ENCODE results near the gene DIPK2B.

The DIPK2B gene, protein sequence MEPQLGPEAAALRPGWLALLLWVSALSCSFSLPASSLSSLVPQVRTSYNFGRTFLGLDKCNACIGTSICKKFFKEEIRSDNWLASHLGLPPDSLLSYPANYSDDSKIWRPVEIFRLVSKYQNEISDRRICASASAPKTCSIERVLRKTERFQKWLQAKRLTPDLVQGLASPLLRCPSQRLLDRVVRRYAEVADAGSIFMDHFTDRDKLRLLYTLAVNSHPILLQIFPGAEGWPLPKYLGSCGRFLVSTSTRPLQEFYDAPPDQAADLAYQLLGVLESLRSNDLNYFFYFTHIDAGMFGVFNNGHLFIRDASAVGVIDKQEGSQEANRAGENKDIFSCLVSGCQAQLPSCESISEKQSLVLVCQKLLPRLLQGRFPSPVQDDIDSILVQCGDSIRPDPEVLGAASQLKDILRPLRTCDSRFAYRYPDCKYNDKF

DNA sequence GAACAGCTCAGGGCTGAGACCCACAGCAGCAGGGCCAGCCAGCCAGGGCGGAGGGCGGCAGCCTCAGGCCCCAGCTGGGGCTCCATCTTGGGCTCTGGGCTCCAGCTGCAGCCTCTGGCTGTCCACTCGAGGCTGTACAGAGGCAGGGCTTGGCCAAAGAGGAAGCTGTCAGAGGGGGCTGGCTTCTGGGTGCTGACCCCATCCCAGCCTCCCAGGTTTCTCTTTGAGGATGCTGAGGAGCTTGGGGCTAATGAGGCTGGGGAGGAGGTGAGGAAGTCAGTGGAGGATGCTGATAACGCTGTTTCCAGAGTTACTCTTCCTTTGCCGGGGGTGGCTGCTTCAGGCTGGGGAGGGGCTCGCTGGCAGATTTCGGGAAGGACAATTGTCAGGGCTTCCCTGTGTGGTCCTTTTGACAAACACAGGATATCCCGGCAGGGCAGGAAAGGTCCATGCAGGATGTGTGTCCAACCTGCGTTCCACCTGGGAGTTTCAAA, at the start of gene DIPK2B:
Gene DIPK2B, minus strand, starts transcription at position 136 of the 494 bp plus-strand sequence. Its CDS starts 50 bp downstream, at position 86.
- DNase-seq, result no peak

DNA sequence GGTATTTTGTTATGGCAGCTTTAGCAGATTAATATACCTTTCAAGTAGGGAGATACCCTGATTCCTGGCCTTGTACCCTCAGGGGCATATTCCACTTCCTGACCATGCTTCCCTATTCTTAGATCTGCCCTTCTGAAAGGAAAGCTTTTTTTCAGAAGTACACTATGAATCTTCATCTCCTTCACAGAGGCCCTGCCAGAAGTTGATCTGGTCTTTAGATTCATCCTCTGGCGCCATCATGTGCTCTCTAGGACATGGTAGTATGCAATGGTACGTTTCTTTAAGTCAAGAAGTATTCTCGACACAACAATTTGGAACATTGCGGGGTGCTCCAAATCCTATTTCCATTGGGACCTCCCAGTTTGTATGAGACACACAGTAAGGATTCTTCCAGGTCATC, 39.6 kb upstream of the DIPK2B start:
- DNase-seq, result no peak

DNA sequence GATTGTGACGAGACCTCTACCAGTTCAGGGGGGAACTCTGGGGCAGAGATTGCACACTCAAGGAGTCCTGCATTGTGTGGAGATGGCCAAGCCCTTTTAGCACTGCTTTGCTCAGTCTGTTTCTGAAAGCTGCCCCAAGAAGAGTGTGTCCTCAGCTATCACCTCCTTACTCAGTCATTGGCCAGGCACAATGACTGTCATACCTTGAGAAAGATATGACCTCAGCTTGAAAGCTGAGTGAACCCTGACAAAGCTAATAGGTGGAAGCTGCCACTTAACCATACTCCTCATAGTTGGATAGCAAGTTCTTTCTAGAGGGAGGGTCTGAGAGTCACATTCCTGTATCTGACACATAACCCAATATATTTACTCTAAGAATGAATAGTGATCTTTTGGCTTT, 37.8 kb upstream of the DIPK2B start:
- no peak for DNase-seq

DNA sequence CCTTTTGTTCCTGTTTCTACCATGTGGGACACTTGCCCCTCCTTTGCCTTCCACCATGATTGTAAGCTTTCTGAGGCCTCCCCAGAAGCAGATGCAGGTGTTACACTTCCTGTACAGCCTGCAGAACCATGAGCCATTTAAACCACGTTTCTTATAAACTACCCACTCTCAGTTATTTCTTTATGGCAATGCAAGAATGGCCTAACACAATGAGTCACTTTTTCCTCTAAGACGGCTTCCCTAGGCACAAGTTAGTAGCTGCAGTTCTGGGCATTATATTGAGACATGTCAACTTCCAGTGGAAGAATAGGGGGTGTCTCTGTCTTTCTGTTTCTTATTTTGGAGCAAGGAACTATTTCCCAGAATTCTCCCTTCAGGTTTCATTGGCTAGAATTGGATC, 32.9 kb upstream of the DIPK2B start:
- no peak for DNase-seq

DNA sequence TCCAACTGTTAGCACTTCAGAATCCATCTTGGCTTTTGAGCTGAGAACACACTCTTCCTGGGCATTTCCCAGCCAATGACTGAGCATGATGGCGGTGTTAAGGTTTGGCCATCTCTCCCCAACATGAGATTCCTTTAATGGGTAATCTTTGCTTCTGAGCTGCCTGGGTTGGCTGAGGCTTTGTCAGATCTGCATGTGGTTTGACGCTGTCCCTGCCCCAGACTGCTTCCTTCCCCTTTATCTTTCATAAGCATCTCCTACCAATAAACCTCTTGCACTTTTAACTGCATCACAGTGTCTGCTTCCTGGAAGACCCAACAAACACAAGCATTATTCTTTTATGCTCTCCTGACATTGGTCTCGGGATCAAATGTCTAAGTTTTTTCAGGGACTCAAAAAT, 31.5 kb upstream of the DIPK2B start:
- DNase-seq, result no peak

DNA sequence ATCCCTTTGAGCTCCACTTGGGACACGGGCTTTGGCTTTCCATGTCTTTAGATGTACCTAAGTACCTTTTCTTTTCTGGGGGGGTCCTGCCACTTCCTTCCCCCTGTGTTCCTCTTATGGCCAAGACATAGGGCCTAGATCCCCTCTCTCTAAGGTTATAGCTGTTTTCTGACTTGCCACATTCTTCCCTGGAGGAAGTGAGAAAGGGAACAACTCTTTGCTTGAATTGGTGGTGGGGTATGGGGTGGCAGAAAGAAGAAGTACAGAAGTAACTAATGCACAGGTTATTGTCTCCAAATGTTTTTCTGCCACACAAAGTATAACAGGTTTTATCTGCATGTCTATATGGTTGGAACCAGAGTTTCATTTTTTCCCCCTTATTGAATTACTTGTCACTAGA, 29.7 kb upstream of the DIPK2B start:
- DNase-seq, result no peak

DNA sequence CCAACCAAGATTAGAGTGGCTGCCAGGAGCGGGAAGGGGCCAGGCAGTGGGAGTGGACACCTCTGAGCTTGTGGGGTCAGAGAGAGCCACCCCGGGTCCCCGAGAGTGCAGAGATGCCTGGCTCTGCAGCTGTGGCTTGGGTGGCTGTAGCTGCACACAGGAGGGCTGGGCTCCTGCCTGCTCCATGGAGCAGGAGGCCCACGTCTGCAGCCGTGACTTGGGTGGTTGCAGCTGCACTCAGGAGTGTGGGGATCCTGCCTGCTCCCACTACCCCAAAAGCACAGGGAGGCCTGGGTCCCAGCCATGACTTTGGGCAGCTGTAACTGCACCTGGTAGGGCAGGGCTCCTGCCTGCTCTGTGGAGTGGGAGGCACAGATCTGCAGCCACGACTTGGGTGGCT, 28.7 kb upstream of the DIPK2B start:
- DNase-seq, result no peak

DNA sequence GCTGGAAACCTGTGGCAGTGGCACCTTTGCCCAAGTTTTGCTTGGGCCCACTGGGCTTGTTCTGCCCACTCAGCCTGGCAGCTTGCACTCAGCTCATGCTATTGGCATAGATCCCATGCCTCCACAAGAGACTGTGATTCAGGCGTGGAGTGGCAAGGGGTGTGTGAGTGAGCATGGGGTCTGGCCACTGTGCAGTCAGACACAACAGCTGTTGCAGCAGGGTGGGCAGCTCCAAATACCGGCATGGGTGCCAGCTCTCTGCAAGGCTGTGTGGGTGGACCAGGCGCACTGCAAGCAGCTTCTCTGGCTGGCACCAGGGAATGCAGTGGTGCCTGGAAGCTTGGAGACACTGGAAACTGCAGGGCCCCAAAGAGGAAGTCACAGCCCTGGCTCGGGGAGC, 27.4 kb upstream of the DIPK2B start:
- no peak for DNase-seq

DNA sequence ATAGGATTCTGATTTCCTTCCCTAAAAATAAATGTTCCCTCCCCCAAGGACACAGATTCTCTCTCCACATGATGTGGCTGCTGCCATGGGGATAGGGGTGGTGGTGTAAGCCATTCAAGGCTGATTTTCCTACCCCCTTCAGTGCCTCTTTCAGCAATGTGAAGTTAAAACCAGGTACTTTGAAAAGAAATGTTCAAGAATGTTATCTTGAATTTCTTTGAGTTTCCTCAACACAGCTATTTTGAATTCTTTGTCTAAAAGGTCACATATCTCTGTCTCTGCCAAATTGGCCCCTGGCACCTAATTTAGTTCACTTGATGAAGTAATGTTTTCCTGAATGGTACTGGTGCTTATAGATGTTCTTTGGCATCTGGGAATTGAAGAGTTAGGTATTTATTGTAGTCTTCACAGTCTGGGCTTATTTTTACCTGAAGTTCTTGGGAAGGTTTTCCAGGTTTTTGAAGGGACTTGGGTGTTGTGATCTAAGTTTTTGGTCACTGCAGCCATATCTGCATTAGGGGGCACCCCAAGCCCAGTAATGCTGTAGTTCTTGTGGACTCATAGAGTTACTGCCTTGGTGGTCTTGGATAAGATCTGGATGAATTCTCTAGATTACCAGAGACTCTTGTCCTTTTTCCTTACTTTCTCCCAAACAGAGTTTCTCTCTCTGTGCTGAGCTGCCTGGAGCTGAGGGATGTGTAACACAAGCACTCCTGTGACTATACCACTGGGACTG, 7.6 kb upstream of the DIPK2B start:
- DNase-seq, result no peak

DNA sequence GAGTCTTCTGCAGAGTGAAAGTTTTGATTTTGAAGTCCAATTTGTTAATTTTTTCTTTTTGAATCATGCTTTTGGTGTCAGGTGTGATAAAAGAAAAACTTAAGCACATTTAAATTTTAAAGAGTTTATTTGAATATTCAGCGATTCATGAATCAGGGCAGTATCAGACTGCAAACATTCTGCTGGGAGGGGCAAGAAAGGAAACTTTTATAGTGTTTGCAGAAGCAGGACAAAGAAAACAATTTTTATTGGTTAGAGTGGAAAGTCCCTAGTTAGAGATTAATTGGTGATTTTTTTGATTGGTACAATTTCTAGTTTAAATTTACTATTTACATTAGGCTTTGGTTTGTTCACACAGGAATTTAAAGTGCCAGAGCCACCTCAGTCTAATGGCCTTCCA, 1.5 kb upstream of the DIPK2B start:
- DNase-seq, result no peak

DNA sequence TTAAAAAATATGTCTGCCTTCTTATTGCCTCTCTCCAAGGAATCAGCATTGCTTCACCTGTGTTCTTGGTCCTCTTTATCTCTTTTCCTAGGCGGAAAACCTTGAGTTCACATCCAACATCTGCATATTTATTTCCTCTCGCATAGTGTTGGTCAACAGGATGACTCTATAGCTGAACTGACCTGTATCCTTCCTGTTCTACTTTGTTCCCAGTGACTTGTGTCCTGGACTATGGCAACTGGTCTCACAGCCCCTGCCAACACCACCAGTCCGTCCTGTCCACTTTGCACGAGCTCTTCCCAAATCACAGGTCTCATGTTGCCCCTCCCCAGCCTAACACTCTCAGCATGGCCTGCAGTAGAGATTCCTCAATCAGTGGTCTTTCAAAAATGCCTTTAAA, 2.0 kb downstream of the DIPK2B start:
- DNase-seq, result no peak

DNA sequence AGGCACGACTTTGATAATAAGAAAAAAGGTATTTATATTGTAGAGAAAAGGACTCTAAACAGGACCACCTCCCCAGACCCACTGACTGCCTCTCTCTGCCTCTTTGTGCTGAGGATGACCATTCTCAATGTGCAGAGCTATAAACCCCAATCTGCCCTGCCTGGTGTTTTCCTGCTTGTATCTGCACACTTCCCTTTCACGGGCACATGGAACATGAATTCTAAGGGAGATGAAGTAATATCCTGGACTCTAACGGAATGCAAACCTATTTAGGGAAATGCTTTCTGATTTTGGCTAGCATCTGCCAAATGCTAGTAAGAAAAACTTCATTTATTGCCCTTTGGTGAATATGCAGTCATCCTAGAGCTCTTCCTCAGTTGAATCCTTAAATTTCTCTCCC, 2.4 kb downstream of the DIPK2B start:
- DNase-seq, result no peak

DNA sequence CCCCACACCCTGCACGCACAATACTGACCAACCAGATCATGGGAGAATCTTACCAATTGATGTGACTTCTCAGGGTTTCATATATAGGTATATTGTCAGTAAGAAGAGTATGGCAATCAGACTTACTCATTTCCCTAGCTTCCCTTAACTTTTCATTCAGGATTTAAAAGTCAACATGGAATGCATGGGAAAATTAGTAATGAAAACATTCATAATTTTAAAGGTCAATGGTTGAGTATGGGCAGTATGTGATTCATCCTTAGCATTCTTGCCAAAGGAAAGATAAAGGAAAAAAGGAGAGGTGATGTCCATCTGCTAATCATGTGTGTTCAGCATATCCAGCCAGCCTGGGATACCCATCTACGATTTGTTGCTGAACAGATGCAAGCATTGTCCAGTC, 4.0 kb downstream of the DIPK2B start:
- no peak for DNase-seq

DNA sequence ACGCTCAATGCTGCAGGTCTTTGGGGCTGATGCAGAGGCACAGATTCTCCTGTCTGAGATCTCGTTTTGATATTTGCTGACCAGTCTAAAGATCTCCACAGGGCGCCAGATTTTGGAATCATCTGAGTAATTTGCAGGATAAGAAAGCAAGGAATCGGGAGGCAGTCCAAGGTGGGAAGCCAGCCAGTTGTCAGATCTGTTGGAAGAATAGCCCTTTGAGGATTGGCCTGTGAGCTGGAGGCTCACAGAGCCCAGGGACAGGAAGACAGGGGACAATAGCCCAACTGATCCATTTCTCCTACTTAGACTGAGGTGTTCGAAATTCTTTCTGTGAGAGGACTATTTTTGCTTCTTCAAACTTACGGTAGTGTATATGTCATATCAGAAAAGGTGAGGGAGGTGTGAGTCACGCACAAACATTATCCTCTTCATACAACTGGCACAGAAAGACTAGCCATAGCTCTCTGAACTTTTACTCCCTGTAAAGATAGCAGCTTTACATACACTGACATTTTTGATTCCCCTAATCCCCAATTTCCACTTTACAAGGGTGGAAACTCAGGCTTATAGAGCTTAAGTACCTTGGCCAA, 8.8 kb downstream of the DIPK2B start:
- no peak for DNase-seq

DNA sequence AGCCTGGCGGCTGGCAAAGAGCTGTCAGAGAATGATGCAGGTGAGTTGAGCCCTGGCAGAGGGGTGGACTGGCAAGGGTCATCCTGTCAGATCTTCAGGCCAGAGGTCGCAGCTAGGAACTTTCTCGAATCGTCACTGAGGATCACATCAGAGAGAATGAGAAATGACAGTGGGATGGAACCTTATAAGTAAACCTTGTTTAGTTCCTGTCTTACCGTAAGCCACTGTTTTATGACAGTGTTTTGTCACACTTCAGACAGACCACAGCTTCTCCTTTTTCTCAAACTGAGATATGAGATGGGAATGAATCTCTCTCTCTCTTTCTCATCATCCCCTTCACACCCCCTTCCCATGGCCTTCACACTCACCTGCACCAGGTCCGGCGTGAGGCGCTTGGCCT, 9.3 kb downstream of the DIPK2B start:
- DNase-seq, result no peak

DNA sequence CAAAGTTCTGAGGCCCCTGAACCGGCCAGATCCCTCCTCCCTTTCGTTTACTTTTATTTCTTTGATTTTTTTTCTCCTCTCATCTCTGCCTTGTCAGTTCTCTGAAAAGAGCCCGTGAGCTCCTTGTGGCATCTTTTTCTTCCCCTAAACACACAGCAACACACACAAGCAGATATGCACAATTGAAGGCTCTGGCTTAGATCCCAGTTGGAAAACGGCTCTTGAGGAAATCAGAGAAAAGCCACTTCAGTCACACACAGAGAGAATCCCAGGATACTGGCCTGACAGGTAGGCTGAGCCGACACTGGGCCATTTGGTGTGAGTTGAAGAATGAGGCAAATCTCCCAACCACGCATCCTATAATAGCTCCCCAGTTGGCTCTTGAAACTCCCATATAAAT, 12.9 kb downstream of the DIPK2B start:
- DNase-seq, result peak; percentile 2

DNA sequence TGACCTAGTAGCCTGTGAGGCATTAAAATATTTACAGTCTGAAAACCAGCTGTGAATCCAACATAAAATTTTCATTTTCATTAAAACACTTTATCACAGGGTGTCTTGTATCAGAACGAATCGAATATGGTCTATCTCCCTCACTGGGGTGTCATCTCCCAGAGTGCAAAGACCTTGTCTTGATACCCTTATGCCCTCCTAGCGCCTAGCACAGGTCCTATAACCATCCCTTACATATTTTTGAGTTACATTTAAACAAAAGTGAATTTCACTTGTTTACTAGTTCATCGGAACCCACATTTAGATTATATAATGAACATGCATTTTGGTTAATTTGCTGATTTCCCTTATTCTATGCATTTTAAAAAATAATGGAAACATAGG, 14.0 kb downstream of the DIPK2B start:
- no peak for DNase-seq

DNA sequence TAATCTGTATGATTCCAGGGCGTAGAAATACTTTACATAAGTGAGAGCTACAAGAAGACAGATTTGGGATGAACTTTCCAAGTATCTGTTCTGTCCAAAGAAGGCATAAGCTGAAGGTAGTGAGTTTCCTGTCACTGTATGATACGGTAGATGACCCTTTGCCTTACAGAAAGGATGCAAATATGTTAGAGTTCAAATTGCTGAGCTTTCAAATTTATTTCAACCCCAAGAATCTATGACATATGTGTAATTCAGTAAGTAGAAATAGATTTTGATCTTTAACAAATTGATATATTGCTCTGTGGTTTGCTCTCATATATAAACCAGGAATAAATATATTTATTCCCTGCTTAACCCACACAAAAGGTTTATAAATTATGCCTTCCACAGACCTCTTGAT, 16.5 kb downstream of the DIPK2B start:
- DNase-seq, result no peak

DNA sequence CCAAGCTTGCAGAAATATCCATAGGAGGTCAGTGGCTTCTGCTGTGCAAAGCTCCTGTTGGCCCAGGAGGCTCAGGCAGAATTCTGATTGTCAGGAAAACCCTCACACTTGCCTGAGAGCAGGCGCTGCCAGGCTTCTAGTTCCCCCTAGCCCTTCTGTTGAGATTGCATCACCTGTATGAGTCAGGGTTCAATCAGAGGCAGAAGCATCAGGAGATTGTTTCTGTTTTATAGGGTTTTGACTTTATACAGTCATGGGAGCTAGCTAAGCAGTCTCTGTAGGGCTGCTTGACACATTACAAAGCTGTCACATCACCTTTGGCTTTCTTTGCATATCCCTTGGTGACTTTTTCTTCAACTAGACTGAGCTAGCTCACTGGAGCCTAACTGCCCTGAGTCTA, 27.8 kb downstream of the DIPK2B start:
- DNase-seq, result peak; percentile 18

DNA sequence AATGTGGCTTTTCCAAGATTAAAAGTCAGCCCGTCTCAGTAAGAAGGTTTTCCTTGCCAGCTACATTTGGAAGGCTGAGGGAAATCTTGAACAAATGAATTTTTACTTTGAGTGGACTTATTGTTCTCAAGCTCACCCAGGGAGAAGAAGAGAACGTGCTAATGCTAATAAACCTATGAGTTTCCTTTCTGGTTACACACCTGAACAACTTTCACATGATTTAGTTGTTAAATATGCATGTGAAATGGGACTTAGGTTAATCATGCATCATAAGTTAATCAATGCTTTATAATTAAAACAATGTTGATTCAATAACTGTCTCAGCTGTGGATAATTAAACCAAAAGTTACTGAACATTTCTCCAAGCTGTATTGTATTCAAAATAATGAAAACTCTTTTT, 33.9 kb downstream of the DIPK2B start:
- DNase-seq, result no peak

DNA sequence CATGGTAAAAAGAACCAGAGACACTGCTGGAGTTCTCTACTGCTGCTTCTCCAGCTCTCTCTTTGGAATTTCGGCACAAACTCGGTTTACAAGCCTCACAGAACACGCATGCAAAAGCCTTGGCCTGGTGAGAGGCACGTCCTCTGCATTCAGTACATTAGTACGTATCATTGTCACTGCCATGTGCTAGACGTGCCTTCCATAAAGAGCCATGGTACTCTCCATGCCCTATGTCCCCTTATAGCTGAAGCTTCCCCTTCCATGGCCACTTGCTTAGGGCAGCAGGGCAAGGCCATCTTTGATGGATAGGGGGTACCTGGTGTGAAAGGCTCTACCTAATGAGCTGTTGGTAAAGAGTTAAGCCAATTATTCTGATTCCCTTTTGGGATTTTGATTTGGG, 35.0 kb downstream of the DIPK2B start:
- DNase-seq, result no peak

DNA sequence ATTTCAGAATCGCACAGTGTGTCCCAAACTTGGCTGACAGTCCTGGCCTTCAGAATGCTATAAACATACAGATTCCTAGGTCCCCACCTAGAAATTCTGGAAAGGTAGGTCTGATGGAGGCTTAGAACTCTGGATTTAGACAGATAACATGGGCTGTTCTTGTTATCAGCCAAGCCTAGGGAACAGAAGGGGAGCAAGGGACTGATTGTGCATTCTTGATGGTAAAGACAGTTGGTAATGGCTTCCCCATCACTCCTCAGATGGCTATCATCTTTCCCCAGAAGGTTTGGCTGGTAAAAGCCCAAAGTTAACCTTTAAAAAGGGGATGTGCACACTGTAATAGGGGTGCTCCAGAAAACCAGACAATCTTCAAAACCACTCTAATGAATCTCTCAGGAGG, 35.7 kb downstream of the DIPK2B start:
- no peak for DNase-seq

DNA sequence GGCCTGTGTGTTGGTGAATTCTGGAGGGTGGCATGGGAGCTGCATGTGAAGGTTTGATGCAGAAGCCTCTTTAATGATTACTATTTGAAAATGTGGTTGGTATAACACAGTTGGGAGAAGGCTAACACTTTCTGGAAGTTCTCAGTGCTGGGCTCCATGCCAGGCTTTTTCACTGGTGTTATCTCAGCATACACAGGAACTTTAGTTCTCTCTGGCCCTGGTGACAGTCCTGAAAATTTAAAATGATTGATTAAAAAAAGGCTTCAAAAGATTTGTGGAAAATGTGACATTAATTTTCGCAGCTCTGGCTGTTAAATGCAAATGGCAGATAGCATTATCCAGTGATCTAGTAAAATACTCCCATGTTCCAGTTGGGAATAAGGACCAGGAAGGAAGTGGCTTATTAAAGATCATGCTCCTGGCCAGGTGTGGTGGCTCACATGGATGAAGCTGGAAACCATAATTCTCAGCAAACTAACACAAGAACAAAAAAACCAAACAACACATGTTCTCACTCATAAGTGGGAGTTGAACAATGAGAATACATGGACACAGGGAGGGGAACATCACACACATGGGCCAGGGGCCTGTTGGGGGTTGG, 36.6 kb downstream of the DIPK2B start:
- DNase-seq, result no peak

DNA sequence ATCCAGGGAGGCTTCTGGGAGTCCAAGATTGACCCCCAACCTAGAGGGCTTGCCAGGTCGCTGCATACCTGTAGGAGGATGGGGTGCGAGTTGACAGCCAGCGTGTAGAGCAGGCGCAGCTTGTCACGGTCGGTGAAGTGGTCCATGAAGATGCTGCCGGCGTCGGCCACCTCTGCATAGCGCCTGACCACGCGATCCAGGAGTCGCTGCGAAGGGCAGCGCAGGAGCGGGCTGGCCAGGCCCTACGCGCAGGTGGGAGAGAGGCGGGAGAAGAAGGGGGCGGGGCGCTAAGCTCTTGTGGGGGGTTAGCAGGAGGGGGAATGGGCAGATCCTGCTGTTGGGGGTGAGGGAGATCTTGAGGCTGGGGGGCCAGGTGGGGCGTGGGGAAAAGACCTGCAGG, 43.0 kb downstream of the DIPK2B start:
- no peak for DNase-seq
